HepG2 (cell line): ENCODE measurements around the gene WWP2. TPM values are rescaled to one million over a fixed set of nuclear protein-coding genes. Genes with fewer than 3 reads are reported as not detected.

Source experiments
- BRF2 ChIP-seq: sonication (generic); formaldehyde crosslinking; IDR thresholded peaks from 2 replicates; pipeline ENCODE4 v1.8.1; 2022; ENCODE audit warnings: mild to moderate bottlenecking, missing genetic modification reagents
- DMAP1 ChIP-seq: IDR thresholded peaks from 2 replicates; pipeline ENCODE4 v1.6.1; 2016
- ELF1 ChIP-seq: sonication (generic); formaldehyde crosslinking; IDR thresholded peaks from 2 replicates; pipeline ENCODE4 v1.4.0; 2020; ENCODE audit warnings: missing genetic modification reagents
- GFI1 ChIP-seq: sonication (generic); formaldehyde crosslinking; IDR thresholded peaks from 2 replicates; pipeline ENCODE4 v1.5.0; 2020; ENCODE audit warnings: missing genetic modification reagents, mild to moderate bottlenecking, borderline replicate concordance
- GLI4 ChIP-seq: sonication (generic); formaldehyde crosslinking; IDR thresholded peaks from 2 replicates; pipeline ENCODE4 v1.5.1; 2020; ENCODE audit warnings: missing genetic modification reagents, mild to moderate bottlenecking, moderate library complexity, borderline replicate concordance
- KDM5A ChIP-seq: fragments of 200-600 bp; sonication (generic); IDR thresholded peaks from 2 replicates; pipeline ENCODE4 v1.7.0; 2018; ENCODE audit warnings: antibody characterized with exemption, mild to moderate bottlenecking, low read length, borderline replicate concordance
- MATR3 ChIP-seq: sonication (generic); formaldehyde crosslinking; IDR thresholded peaks from 2 replicates; pipeline ENCODE4 v1.4.0; 2020; ENCODE audit warnings: missing genetic modification reagents
- NCOA2 ChIP-seq: sonication (generic); formaldehyde crosslinking; IDR thresholded peaks from 2 replicates; pipeline ENCODE4 v1.8.0; 2022; ENCODE audit warnings: inconsistent platforms
- NR2F2 ChIP-seq: IDR thresholded peaks from 2 replicates; pipeline ENCODE4 v1.6.1; 2012; ENCODE audit warnings: low read depth, inconsistent platforms, borderline replicate concordance
- RXRB ChIP-seq: IDR thresholded peaks from 2 replicates; pipeline ENCODE4 v1.6.1; 2016; ENCODE audit warnings: borderline replicate concordance, missing genetic modification reagents, missing compliant biosample characterization
- SMAD1 ChIP-seq: sonication (generic); formaldehyde crosslinking; IDR thresholded peaks from 2 replicates; pipeline ENCODE4 v1.4.0; 2020; ENCODE audit warnings: missing genetic modification reagents, low read depth, mild to moderate bottlenecking, borderline replicate concordance
- SRSF9 ChIP-seq: fragments of 200-400 bp; formaldehyde crosslinking; IDR thresholded peaks from 2 replicates; pipeline ENCODE4 v1.6.1; 2018; ENCODE audit warnings: borderline replicate concordance, mild to moderate bottlenecking, low read depth, low read length; ENCODE audit not compliant: insufficient read depth, poor library complexity, severe bottlenecking
- TOPORS ChIP-seq: sonication (generic); formaldehyde crosslinking; IDR thresholded peaks from 2 replicates; pipeline ENCODE4 v1.8.0; 2023; ENCODE audit warnings: mild to moderate bottlenecking, missing genetic modification reagents
- XBP1 ChIP-seq: sonication (generic); formaldehyde crosslinking; IDR thresholded peaks from 2 replicates; pipeline ENCODE4 v1.5.0; 2020; ENCODE audit warnings: missing genetic modification reagents
- ZBTB26 ChIP-seq: IDR thresholded peaks from 2 replicates; pipeline ENCODE4 v1.6.1; 2016; ENCODE audit warnings: missing compliant biosample characterization, missing genetic modification reagents, borderline replicate concordance
- ZMYM4 ChIP-seq: sonication (generic); formaldehyde crosslinking; IDR thresholded peaks from 2 replicates; pipeline ENCODE4 v1.8.1; 2023; ENCODE audit warnings: mild to moderate bottlenecking, missing genetic modification reagents
- ZNF10 ChIP-seq: sonication (generic); formaldehyde crosslinking; IDR thresholded peaks from 2 replicates; pipeline ENCODE4 v1.4.0; 2020; ENCODE audit warnings: mild to moderate bottlenecking, low read depth, missing genetic modification reagents, borderline replicate concordance
- ZNF205 ChIP-seq: IDR thresholded peaks from 2 replicates; pipeline ENCODE4 v1.6.1; 2018; ENCODE audit warnings: missing biosample characterization, missing genetic modification reagents
- ZNF850 ChIP-seq: sonication (generic); formaldehyde crosslinking; conservative IDR thresholded peaks from 2 replicates; pipeline ENCODE4 v1.9.0; 2021; ENCODE audit warnings: mild to moderate bottlenecking, missing genetic modification reagents
- polyA plus RNA-seq, 8 experiments: library from polyadenylated mRNA; depleted of rRNA in 3 of 8; stranded (reverse) in 7 of 8; unstranded in 1 of 8; fragments of >200 nt; fragmentation: Illumina TruSeq in 4 of 8; extraction: Trizol in 4 of 8; gene quantifications; 2 replicates each; pipeline versions ENCODE4 v1.2.1 to v1.2.3, GENCODE V29; 2011 to 2016; ENCODE audit warnings: low read depth in 4 of 8, missing spikeins in 1 of 8, mixed read lengths in 1 of 8; ENCODE audit not compliant: insufficient read depth in 1 of 8
- total RNA-seq, 5 experiments: library from RNA; depleted of rRNA; stranded (reverse); fragments of >200 nt; fragmentation: Illumina TruSeq; extraction: Trizol; gene quantifications; 2 replicates each; pipeline ENCODE4 v1.2.3, GENCODE V29; 2016; ENCODE audit warnings: low read depth in 1 of 5
- TF ChIP-seq, protein P1 (sequence below): sonication (generic); formaldehyde crosslinking; IDR thresholded peaks from 2 replicates; pipeline ENCODE4 v1.8.0; 2022; ENCODE audit warnings: mild to moderate bottlenecking, missing genetic modification reagents, moderate library complexity
- TF ChIP-seq, protein P2 (sequence below): sonication (generic); formaldehyde crosslinking; IDR thresholded peaks from 2 replicates; pipeline ENCODE4 v1.8.1; 2023; ENCODE audit warnings: missing genetic modification reagents, mild to moderate bottlenecking, borderline replicate concordance
- TF ChIP-seq, protein P3 (sequence below): sonication (generic); formaldehyde crosslinking; IDR thresholded peaks from 2 replicates; pipeline ENCODE4 v1.5.0; 2020; ENCODE audit warnings: missing genetic modification reagents, mild to moderate bottlenecking, borderline replicate concordance
- TF ChIP-seq, protein P4 (sequence below): sonication (generic); formaldehyde crosslinking; IDR thresholded peaks from 2 replicates; pipeline ENCODE4 v1.8.0; 2023; ENCODE audit warnings: mild to moderate bottlenecking, missing genetic modification reagents

WWP2 gene
- total and polyA plus RNA-seq, 2 of the 13 experiments (the other 11 are each of a cell fraction or from before 2014, with no cell fraction given): 11.4 to 28.2 TPM

DNA sequence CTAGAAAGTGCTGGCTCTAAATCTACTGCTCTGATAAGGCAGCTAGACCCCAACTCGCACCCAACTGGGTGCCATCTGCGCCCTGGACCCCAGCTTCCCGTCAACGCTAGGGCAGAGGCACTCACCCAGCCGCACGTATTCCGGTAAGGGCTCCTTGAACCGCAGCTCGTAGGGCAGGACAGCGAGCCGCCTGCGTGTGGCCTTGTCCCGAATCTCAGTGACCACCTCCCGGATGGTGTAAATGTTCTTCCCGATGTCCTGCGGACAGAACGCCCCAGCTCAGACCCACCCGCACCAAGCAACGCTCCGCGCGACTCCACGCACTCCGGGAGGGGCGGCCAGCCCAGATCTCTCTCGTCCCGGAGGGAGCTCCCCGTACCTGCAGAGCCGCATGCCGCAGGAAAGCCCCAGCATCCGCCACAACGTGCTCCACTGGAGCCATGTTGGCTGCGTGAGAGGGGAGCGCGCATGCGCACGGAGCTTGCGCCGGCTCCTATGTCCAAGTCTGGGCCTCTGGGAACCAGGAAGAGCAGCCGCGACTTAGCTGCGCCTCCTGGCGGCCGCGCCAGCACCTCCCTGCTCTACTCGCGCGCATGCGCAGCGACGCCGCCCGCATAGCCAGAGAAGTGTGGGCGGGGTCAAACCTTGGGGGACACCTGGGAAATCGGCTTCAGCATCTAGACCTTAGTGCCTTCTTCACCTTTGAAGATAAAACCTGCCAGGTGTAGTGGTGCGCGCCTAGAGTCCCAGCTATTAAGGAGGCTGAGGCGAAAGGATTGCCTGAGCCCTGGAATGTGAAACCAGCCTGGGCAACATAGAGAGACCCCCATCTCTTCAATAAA lies 7.4 kb upstream of the WWP2 start, which contains the start of gene NOB1 (continued):
- TF ChIP-seq GLI4 (CRISPR knock-in tag) (no peak; the same call in 1 of the 2 replicates), ZMYM4 (peak; percentile 92), ZBTB26 (CRISPR knock-in tag) (no peak; the same call in 1 of the 2 replicates), ZNF205 (CRISPR knock-in tag) (peak; percentile 64; the same call in 1 of the 2 replicates), ZNF850 (no peak), ELF1 (peak; percentile 99), ZNF10 (no peak), GFI1 (CRISPR knock-in tag) (peak; percentile 76), DMAP1 (CRISPR knock-in tag) (peak; percentile 98), BRF2 (CRISPR knock-in tag) (peak; percentile 80; the same call in 1 of the 2 replicates), SMAD1 (no peak; the same call in 1 of the 2 replicates), NCOA2 (CRISPR knock-in tag) (peak; percentile 65), MATR3 (CRISPR knock-in tag) (no peak), RXRB (peak; percentile 81), SRSF9 (no peak), XBP1 (CRISPR knock-in tag) (no peak), NR2F2 (peak; percentile 13; the same call in 1 of the 2 replicates), KDM5A (peak; percentile 85), TOPORS (CRISPR knock-in tag) (peak; percentile 71; the same call in 1 of the 2 replicates)
- TF ChIP-seq, protein P1, sequence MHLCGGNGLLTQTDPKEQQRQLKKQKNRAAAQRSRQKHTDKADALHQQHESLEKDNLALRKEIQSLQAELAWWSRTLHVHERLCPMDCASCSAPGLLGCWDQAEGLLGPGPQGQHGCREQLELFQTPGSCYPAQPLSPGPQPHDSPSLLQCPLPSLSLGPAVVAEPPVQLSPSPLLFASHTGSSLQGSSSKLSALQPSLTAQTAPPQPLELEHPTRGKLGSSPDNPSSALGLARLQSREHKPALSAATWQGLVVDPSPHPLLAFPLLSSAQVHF: peak; percentile 71; the same call in 1 of the 2 replicates
- TF ChIP-seq, protein P2, sequence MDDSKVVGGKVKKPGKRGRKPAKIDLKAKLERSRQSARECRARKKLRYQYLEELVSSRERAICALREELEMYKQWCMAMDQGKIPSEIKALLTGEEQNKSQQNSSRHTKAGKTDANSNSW: peak; percentile 86; the same call in 1 of the 2 replicates
- TF ChIP-seq, protein P3, sequence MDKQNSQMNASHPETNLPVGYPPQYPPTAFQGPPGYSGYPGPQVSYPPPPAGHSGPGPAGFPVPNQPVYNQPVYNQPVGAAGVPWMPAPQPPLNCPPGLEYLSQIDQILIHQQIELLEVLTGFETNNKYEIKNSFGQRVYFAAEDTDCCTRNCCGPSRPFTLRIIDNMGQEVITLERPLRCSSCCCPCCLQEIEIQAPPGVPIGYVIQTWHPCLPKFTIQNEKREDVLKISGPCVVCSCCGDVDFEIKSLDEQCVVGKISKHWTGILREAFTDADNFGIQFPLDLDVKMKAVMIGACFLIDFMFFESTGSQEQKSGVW (CRISPR knock-in tag): 0 out of 2 replicates have a peak, but pooled peaks have one; percentile 27
- TF ChIP-seq, protein P4, sequence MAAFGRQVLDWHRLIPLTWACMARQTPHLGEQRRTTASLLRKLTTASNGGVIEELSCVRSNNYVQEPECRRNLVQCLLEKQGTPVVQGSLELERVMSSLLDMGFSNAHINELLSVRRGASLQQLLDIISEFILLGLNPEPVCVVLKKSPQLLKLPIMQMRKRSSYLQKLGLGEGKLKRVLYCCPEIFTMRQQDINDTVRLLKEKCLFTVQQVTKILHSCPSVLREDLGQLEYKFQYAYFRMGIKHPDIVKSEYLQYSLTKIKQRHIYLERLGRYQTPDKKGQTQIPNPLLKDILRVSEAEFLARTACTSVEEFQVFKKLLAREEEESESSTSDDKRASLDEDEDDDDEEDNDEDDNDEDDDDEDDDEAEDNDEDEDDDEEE: no peak
